ENCODE results near the gene RARS1.

RARS1 gene

GRCh38 chr5:168562279-168562678, 76.0 kb downstream of the RARS1 start:
- DNase-seq (ENCODE audit: low read depth): no peak

GRCh38 chr5:168563959-168564358, 77.7 kb downstream of the RARS1 start:
- DNase-seq (ENCODE audit: low read depth): no peak

- no peak for DNase-seq (ENCODE audit: low read depth)
Measured at GRCh38 chr5:168568738-168569137, 82.5 kb downstream of the RARS1 start.
